Skin of body (tissue), 2 donors: ENCODE measurements around the gene PDE4C. TPM values are rescaled to one million over a fixed set of nuclear protein-coding genes. Genes with fewer than 3 reads are reported as not detected.

Source experiments
- DNase-seq: peaks from one replicate; lab custom pipeline; 2025; lab: John Stamatoyannopoulos, UW
- total RNA-seq: library from RNA; depleted of rRNA; stranded (reverse); fragments of >200 nt; gene quantifications from one replicate; pipeline ENCODE4 v1.2.3, GENCODE V29; 2014

PDE4C gene
- total RNA-seq = 0.49 TPM

DNA sequence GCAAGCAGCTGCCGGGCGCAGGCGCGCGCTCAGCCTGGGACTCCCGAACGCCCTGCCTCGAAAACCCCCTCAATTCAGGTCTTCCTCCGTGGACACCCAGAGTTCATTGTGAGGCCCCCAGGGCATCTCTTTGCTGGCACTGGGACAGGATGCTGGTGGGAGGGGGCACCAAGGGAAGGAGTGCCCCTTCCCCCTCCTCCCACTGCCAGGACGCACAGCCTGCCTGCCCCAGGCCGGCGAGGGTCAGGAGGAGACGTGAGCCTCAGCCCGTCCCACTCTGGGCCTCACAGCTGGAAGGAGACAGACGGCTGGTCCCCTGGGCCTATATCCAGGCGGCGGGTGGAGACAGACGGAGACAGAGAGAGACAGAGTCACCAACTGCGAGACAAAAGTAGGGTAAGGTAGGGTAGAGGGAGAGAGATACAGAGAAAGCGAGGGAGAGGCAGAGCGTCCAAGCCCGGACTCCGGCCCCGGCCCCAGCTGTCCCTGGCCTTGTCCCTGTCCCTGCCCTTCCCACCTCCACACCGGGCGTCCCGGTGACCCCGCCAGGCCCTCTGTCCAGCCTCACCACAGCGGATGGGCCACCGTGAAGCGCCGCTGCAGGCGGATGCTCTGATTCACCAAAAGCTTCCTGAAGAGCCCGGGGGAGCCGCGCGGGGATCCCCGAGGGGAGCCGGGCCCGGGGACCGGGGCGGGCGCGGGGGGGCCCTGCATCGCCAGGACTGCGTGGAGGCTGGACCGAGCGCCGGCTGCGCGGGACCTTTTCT lies at the start of gene PDE4C:
Gene PDE4C, minus strand, starts transcription at position 737 of the 767 bp plus-strand sequence. Its CDS starts 23 bp downstream, at position 714.
- no peak for DNase-seq

DNA sequence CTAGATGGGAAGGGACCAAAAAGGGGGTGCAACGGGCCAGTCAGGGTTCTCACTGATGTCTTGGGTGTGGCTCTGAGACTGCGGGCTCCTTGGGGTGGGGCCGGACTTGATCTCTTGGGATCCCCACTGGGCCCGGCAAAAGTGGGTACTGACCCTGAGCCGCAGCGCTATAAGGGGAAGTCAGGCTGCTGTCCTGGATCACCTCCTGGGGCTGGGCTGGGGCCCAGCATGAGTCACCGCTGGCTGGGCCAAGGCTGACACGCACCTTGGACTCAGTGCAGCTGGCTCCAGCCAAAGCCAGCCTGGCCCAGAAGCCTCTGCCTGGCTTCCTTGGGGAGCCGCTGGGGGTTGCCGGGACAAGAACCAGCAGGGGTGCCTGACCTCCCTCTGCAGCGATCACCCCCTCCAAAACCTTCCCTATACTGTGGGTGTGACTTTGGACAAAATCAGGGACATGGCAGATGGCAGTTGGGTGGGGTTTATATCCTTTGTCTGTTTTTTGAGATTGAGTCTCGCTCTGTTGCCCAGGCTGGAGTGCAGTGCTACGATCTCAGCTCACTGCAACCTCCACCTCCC lies 48.6 kb upstream of the PDE4C start:
- DNase-seq = peak; percentile 76

DNA sequence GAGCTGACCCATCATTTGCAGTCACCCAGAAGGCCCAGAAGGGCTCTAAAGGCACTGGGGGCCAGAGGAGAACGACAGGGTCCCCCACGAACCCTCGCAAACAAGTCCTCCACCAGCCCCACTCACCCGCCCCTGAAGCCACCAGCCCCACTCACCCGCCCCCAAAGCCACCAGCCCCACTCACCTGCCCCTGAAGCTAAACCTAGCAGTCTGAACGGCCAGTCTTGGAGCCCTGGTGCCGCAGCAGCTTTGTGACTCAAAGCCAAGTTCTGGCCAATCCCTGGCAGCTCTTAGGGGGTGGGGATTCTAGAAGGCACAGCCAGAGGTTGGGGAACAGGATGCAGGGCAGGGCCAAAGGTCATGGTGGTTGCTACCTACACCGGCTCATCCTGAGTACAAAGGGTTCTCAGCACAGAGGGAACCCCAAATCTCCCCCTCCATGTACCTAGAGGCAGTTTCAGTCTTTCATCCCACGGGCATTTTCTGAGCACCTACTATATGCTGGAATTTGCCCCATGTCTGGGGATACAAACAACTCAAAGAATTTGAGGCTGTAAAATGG lies 48.1 kb upstream of the PDE4C start, which contains the start of gene IQCN:
Gene IQCN, minus strand, starts transcription at position 234 of the 562 bp plus-strand sequence. CDS start 4,974 bp downstream, outside the sequence.
- peak; percentile 52 for DNase-seq

DNA sequence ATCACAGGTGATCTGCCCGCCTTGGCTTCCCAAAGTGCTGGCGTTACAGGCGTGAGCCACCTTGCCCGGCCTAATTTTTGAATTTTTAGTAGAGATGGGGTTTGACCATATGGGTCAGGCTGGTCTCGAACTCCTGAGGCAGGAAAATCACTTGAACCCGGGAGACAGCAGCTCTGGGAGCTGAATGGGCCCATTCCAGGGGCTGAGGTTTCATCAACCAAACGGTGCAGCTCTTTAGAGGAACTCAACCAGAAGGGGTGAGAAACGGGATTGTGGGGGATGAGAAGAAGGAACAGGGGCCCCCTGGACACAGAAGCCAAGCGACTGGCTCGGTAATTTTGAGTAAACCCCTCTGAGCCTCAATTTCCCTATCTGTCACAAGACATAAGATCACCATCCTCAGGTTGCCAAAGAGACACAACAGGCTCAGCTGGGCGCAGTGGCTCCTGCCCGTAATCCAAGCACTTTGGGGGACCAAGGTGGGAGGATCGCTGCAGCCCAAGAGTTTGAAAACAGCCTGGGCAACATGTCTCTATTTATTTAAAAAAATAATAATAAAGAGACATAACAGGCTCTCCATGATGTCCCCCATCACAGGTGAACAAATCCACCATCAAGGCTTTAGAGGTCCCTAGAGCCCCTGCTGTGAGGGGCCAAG lies 47.5 kb upstream of the PDE4C start:
- no peak for DNase-seq

DNA sequence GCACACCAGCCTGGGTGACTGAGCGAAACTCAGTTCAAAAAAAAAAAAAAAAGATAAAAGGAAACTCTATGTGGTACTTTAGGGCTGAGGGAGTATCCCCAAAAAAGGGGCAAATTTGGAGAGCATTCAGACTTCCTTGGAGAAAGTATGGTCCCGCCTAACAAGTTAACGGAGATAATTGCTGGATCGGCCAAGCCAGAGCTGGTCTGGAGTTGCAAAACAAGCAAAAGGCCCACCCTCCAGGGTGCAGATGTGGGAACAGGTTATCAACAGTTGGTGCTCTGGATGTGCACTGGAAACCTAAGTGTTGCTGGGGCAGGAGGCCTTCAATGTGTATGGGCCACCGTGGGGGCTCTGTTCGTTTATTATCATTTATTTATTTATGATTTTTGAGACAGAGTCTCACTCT lies 45.2 kb upstream of the PDE4C start:
- peak; percentile 20 for DNase-seq

DNA sequence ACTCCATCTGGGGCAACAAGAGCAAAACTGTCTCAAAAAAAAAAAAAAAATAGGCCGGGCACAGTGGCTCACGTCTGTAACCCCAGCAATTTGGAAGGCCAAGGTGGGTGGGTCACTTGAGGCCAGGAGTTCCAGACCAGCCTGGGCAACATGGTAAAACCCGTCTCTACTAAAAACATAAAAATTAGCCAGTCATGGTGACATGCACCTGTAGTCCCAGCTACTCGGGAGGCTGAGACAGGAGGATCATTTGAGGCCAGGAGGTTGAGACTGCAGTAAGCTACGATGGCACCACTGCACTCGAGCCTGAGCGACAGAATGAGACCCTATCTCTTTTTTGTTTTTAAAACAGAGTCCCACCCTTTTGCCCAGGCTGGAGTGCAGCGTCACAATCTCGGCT lies 44.1 kb upstream of the PDE4C start:
- no peak for DNase-seq

DNA sequence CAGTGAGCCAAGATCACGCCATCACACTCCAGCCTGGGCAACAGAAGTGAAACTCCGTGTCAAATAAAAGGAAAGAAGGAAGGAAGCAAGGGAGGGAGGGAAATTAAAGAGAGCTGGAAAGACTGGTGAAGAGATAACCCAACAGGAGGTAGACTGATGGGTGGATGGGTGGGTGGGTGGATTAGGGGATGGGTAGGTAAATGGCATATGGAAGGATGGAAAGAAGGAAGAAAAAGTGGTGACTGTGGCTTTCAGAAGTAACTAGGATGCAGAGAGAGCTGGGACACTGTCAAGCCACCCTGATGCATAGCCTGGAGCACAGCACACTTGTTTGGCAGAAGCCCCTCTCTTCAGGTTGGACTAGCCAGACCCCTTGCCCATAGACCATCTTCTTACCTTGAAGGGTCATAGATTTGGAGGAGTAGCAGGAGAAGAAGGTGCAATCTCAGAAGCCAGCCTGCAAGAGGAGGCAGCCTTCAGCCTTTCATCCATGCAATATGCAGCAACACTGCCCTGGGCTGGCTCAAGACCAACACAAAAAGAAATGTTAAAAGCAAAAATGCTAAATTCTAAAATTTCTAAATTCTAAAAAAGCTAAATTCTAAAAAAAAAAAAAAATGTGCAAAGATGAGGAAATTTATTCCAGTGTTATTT lies 43.0 kb upstream of the PDE4C start:
- no peak for DNase-seq

DNA sequence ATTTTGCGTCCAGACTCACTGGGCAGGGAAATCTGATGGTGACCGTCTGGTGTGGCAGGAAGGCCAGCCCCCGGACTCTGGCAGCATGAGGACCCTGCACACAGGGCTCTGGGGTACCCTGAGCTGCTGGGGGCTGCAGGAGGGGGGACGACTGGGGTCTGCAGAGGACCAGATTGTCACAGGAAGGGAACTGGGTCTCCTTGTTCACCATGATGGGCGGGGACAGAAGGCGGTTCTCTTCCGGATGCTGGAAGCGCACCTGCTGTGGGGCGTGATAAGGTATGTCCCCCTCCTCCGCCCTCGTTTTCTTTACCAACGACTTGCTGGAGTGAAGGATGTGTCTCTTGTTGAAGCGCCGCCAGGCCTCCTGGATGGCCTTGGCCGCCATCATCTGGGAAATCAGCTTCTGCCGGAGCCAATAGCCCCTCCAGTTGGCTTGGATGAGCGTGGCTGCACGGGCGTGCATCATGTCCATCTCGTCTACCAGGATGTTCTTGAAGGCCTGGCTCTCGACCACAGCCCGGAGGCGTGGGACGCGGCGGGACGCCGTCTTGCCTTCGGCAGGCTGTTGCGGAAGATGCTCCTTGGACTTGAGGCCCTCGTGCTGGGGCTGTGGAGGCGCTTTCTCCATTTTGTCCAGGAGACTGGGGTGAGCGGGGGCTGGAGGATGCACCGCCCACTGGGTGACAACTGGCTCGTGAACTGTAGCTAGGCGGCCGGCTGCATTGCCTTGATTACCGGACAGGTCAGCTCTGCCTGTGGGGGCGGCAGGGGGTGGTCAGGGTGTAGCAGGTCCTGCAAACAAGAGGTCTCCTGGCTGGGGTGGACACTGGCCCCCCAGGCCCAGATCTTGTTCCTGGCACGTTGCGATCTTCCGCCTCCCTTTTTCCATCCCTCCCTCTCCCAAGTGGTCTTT lies 40.8 kb upstream of the PDE4C start:
- DNase-seq = no peak

DNA sequence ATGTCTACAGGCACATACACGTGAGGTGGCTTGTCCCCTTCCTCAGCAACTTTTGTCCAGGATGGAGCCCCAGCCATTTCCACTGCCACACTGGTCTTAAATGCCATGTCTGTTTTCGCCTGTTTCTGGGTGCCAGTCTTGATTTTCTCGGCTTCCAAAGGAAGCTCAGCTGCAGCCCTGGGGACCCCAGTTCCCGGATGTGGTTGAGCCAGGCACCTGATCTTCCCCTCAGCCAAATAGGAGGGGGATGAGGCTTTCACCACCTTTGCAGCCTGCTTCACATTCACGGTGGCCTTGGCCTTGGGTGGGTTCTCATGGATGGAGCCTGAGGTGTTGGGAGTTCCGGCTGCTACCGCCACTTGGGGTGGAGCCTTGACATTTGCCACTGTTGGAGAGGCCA lies 39.3 kb upstream of the PDE4C start:
- DNase-seq = no peak

DNA sequence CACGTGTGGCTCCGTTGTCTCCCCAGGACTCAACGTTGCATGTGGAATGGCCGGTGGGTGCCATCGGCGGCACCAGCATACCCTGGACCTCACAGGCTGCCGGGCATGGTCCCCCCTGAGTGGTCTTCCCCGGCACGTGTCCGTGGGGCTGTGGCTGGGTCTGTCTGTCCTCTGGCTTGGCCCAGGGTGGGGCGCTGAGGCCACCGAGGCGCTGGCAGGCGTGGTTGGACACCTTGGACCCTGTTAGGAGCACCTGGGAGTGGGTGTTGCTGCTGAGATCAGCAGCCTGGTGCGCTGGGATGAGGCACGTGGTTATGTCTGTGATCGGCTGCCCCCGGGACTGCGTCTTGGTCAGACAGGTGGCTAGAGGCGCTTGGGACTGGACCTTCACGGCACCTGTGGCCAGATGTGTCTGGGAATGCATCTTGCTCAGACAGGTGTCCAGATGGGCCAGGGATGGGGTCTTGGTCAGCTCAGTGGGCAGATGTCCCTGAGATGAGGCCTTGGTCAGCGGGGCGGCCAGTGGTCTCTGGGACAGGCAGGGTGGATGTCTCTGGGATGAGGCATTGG lies 38.8 kb upstream of the PDE4C start:
- no peak for DNase-seq

DNA sequence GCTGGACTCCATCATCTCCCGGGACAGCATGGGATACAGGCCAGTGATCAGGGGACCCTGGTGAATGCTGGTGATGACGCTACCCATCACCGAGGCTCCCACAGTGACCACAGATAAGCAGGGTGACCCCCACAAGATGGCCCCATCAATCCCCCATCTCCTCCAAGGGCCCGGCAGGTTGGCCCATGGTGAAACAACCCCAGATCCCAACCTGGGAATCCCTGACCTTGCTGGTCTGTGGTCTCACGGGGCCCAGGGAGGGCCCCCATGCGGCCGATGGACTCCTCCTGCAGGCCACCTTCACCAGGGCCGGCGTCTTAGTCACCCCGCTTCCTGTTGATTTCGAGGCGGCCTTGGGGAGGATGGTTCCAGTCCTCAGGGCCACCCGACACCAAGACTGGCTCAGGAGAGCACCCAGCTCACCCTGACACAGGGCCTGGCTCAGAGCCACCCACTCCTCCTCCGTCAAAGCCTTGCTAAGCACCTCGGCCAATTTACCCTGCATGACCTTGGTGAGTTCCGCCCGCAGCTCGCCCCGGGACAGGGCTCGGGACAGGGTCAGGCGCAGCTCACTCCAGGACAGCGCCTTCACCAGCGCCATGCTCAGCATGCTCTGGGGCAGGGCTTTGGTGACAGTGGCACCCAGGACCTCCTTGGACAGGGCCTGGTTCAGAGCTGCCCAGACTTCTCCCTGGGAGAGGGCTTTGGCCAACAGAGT lies 38.1 kb upstream of the PDE4C start:
- DNase-seq = no peak

DNA sequence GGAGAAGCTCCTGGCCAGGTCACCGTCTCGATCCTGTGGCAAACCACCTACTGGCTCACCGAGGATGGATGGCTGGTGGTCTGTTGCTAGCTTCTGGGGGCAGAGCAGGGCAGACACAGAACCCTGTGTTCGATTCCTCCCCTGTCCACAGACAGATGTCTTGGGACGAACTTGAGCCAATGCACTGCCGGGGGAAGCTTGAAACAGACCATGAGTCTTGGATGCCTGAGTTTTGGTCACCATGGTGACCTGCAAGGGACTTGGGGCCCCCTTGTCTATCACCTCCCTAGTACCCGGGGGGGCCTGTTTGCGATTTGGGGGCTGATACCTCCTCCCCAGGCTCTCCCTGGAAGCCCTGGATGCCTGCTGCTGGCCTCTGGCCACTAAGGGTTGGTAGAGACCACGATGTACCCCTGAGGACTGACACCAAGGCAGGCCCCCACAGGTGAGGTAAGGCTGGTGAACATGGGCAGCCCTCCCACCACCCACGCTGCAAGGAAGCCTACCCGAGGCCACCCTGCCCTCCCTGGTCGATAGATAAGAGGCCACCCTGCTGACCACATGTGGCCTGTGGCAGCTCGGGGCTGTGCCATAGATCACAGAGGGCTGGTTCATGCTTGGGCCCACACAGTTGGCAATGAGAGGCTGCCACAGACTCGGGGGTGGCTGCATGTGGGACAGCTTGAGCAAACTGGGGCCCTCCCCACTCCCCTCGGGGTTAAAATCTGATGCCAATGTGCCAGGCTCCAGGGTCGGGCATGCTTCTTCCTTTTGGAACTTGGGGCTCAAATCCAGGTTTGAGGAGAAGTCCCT lies 37.3 kb upstream of the PDE4C start:
- DNase-seq = no peak

DNA sequence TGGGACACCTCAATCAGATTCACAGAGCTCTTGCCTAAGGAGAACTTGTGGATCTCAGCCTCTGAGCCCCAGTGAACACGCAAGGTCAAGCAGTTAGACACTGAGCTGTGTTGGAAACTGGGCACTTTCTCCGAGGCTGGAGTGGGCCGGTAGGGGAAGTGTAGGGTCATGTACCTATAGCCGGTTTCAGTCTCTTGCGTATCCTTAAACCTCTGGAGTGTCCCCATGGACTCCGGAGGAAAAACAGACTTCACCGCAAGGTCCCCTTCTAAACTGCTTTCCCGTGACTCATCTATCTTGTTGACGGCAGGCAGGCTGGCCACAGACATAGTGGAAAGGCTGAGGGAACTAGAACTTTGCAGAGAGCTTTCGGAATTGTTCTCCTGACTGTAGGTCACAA lies 36.7 kb upstream of the PDE4C start:
- no peak for DNase-seq

DNA sequence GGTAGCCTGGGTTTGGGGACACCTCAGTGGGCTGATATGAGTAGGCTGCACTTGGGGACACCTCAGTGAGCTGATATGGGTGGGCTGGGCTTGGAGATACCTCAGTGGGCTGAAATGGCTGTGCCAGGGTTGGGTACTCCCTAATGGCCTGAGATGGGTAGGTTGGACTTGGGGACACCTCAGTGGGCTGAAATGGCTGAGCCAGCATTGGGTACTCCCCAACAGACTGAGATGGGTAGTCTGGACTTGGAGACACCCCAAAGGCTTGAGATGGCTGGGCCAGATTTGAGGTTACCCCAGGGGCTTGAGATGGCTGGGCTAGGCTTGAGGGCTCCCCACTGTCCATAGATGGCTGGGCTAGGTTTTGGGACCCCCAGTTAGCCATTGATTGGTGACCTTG lies 35.9 kb upstream of the PDE4C start:
- DNase-seq = no peak

DNA sequence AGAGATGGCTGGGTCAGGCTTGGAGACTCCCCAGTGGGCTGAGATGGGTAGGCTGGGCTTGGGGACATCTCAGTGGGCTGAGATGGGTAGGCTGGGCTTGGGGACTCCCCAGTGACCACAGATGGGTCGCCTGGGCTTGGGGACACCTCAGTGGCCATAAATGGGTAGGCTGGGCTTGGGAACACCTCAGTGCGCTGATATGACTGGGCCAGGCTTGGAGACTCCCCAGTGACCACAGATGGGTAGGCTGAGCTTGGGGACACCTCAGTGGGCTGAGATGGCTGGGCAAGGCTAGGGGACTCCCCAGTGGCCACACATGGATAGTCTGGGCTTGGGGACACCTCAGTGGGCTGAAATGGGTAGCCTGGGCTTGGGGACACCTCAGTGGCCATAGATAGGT lies 35.2 kb upstream of the PDE4C start:
- DNase-seq = no peak

DNA sequence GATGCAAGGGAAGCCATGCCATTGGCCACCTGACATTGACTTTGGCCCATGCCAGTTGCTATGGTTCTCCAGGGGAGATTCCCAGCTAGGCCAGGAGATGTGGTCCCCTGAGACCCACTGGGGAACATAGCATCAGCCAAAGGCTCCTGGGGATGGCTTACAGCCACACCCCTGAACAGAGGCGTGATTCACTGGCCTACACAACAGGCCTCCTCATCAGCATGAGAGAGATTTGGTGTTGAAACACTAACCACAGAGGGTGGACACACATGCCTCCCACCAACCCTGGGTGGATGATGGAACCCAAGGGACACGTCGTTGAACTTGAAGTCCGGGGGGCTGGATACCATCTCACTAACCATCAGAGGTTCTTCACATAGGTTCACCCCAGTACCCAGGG lies 33.7 kb upstream of the PDE4C start:
- no peak for DNase-seq

DNA sequence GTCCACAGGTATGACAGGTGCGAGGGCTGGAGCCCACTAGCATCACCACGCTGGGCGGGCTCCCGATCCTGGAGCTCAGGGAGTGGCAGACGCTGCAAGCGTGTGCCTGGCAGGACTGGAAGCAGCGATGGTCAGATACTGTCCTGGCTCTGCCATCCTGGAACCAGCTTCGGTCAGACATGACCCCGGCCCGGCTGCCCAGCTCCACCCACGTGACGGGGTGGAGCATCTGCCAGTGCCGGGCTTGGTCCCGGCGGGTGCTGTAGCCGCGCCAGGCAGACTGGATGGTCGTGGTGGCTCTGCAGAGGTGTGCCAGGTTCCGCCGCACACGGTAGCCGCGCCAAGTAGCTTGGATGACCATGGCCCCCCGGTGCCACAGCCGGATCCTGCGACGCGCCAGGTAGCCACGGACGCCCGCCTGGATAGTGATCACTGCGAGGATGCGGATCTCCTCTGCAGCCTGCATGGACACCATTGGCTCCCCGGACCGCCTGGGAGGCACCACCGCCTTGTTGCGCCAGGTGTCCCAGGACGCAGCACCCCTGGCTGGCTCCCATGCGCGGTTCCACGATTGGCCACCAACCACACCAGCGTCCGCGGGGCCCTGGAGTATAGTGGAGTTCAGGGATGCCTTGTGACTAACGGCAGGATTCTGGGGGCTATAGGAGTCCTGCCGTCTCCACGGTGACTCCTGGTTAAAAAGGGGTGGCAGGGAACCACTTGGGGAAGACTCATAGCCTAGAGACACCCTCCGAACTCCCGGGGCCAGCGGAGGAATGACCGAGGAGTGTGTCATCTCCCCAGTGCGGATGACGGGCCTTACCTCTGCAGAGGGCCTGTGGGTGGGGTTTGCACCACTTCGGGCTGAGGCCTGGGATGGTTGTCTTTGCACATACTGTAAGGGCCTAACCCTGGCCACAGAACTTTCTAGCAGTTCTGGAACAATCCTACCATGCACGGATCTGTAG lies 31.5 kb upstream of the PDE4C start:
- DNase-seq = no peak
